Measurements from ENCODE around the gene TRIM14. TPM values are rescaled to one million over a fixed set of nuclear protein-coding genes. Genes with fewer than 3 reads are reported as not detected.

The TRIM14 gene
- total and polyA plus RNA-seq, 2 of the 4 experiments (the other 2 are of a cell fraction) = 3.0 to 8.5 TPM

GRCh38 chr9:98094851-98095250, 24.2 kb downstream of the TRIM14 start:
- H3K27ac ChIP-seq (ENCODE audit: insufficient read depth, low read length) = no peak overlapping the region
- ChIA-PET POLR2A (ENCODE audit: unreplicated experiment) (no interaction called here), CTCF (no interaction called here)
- no peak overlapping the region for H2BK20ac ChIP-seq (ENCODE audit: low read depth, low read length)
- no peak overlapping the region for H4K91ac ChIP-seq (ENCODE audit: insufficient read depth, low read depth, low read length)
- DNase-seq (no peak), ATAC-seq (ENCODE audit: low read depth) (no peak)
- no peaks in the 10 kb centered on the region for H3K4me1 ChIP-seq (ENCODE audit: control insufficient read depth, insufficient read depth, low read length)
- H2BK15ac ChIP-seq (ENCODE audit: low read depth, low read length) = no peak overlapping the region
- H2AK5ac ChIP-seq (ENCODE audit: low read depth, low read length) = no peak overlapping the region
- no peak overlapping the region for H3K56ac ChIP-seq (ENCODE audit: extremely low read depth, insufficient read depth, low read length)
- H4K5ac ChIP-seq (ENCODE audit: low read depth, low read length) = no peak overlapping the region
- dilution Hi-C loops (cut with HindIII; ENCODE audit: low sequenced_read_pairs, unreplicated experiment) (no loop called here), intact Hi-C loops (cut with micrococcal nuclease) (no loop called here), in situ Hi-C loops (cut with MboI; ENCODE audit: low sequenced_read_pairs) (no loop called here)
- H2AFZ ChIP-seq (replicated peaks; ENCODE audit: low read length, poor library complexity) = no peak overlapping the region
- no peak overlapping the region for H2BK5ac ChIP-seq (ENCODE audit: low read depth, low read length, poor library complexity, severe bottlenecking)
- no peak overlapping the region for H3K18ac ChIP-seq (ENCODE audit: low read depth, low read length)
- 91% methylated on average over 9 of the region's 16 CpGs; no CpG with 5 or more reads in 1 of the 2 experiments for WGBS, 2 experiments (ENCODE audit: extremely low coverage in 2 of 2, insufficient read length in 1 of 2)
- no peaks in the 10 kb centered on the region; the same call in 1 of the 2 replicates for H3K9me1 ChIP-seq (ENCODE audit: insufficient read depth, low read length)
- no peaks in the 10 kb centered on the region for H3K9me3 ChIP-seq (ENCODE audit: control insufficient read depth, insufficient read depth, low read length)
- no peaks in the 10 kb centered on the region for H3K27me3 ChIP-seq (ENCODE audit: control insufficient read depth, insufficient read depth, low read length)
- H3K4me2 ChIP-seq (ENCODE audit: low read depth, low read length) = no peak overlapping the region
- no peak overlapping the region for H2BK120ac ChIP-seq (ENCODE audit: low read depth, low read length)
- H3K4ac ChIP-seq (ENCODE audit: low read depth, low read length) = no peak overlapping the region
- H3K79me1 ChIP-seq (ENCODE audit: low read depth in 1 of 2, low read length in 2 of 2) = no peaks in the 10 kb centered on the region
- H2AK9ac ChIP-seq (replicated peaks; ENCODE audit: low read depth, low read length, poor library complexity) = no peak overlapping the region
- H3K9ac ChIP-seq (ENCODE audit: low read depth, low read length) = no peak overlapping the region
- peaks cover 1% of the 10 kb centered on the region; the same call in 1 of the 2 replicates for H3K36me3 ChIP-seq (ENCODE audit: control insufficient read depth, insufficient read depth, low read length)
- H3K14ac ChIP-seq (replicated peaks; ENCODE audit: low read depth, low read length) = no peak overlapping the region
- no TSS peak for BruUV-seq (replicated peaks)
- H4K8ac ChIP-seq (ENCODE audit: low read depth in 2 of 2, low read length in 2 of 2) = no peak overlapping the region
- H3K23ac ChIP-seq (ENCODE audit: low read depth, low read length) = no peak overlapping the region
- no peaks in the 10 kb centered on the region for H4K20me1 ChIP-seq (ENCODE audit: insufficient read depth, low read length)
- TF ChIP-seq RCOR1 (IDR thresholded peaks at IDR 0.05; ENCODE audit: insufficient replicate concordance, low read length) (no peak), CHD1 (IDR thresholded peaks at IDR 0.05; ENCODE audit: low read depth, low read length) (no peak), POLR2A (IDR thresholded peaks at IDR 0.05; ENCODE audit: low read depth, low read length) (no peak), RFX5 (IDR thresholded peaks at IDR 0.05; ENCODE audit: low read depth, low read length) (no peak)
- no peak overlapping the region for H3K4me3 ChIP-seq (ENCODE audit: insufficient read depth, low read depth, low read length)

Measured in IMR-90 (cell line).